T-helper 2 cell (primary cell): Measurements from ENCODE around the gene SELENOO.
"Not testable (repeated sequence)": the region's sequence is repeated elsewhere in the genome, so short reads cannot be mapped to it uniquely, and the experiment has no call there.

ENCODE experiments used
- DNase-seq, 5 experiments: peaks; one replicate each; pipeline versions ENCODE4 v3.0.0 to v3.0.0-alpha.2; 2012 to 2022
- total RNA-seq, 2 donors: gene quantifications; one replicate each; lab custom pipeline; 2026; lab: John Stamatoyannopoulos, UW

The SELENOO gene, protein sequence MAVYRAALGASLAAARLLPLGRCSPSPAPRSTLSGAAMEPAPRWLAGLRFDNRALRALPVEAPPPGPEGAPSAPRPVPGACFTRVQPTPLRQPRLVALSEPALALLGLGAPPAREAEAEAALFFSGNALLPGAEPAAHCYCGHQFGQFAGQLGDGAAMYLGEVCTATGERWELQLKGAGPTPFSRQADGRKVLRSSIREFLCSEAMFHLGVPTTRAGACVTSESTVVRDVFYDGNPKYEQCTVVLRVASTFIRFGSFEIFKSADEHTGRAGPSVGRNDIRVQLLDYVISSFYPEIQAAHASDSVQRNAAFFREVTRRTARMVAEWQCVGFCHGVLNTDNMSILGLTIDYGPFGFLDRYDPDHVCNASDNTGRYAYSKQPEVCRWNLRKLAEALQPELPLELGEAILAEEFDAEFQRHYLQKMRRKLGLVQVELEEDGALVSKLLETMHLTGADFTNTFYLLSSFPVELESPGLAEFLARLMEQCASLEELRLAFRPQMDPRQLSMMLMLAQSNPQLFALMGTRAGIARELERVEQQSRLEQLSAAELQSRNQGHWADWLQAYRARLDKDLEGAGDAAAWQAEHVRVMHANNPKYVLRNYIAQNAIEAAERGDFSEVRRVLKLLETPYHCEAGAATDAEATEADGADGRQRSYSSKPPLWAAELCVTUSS
- 32.2 to 48.9 reads per million in 2 donors for total RNA-seq

DNA sequence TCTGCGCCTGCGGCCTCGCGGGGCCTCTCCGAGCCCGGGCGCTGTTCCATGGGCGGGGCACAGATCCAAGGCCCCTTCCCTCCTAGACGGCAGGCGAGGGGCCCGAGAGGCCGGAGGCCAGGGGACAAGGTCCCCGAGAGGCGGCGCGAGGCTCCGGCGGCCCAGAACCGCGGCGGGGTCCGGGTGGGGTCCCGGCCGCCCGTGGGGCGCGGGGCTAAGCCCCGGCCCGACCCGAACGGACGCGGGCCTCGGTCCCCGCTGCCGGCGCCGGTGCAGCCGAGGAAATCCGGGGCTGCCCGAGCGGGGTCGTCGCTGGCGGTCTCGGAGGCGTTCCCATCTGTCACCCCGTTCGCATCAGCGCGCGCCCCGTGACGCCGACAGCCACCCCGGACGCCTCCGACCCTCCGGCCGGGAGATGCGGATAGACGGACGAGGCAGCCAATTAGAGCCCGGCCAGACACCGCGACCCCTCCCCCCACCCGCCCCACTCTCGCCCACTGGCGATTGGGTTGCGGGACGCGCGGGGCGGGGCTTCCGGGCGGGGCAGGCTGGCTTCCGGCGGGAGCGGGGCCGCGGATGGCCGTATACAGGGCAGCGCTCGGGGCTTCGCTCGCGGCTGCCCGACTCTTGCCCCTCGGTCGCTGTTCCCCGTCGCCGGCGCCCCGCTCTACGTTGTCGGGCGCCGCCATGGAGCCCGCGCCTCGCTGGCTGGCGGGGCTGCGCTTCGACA, at the start of gene SELENOO:
Gene SELENOO, plus strand, starts transcription at position 551 of the 730 bp plus-strand sequence. Its CDS starts 26 bp downstream, at position 577.
- DNase-seq = peak; percentile 83 to 95 (median 85)

DNA sequence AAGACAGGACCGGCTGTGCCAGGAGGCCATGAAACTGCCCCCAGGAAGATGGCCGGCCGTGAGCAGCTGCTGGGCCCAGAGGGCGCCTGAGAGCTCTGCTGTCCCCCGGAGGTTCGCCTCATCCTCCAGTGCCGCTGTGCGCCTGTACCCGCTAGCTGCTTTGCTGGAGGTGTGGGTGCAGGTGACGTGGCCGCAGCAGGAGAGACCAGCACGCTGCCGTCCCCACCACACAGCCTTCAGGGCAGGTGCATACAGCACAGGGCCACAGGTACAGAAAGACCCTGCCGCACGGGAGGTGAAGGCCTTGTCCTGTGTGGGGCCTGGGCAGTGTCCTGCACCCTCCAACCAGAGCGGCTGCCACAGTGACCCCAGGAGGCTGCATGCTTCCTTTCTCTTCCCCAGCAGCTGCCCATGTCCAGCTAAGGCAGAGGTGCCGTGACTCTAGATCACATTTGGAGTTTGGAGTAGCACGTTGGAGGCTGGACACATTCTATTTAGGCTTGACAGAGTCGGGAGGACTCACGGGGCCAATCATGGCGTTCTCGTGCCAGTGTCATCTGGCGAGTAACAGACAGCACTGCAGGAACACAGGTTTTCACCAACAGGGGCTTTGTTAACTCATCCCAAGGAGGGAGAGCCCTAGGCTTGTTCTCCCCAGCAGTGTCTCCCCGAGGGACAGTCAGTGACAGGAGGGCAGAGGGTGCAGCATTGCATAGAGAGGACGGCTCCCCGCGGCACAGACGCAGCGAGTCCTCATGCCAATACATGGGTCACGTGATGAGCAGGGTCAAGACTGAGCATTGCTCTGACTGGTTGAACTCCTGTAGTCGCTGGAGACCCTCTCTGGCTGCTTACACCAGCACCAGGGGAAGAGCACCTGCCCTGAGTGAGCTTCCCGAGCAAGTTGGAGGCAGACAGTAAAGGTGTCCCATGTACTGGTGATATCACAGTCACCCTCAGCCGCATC, 49.0 kb upstream of the SELENOO start:
- DNase-seq = no peak

DNA sequence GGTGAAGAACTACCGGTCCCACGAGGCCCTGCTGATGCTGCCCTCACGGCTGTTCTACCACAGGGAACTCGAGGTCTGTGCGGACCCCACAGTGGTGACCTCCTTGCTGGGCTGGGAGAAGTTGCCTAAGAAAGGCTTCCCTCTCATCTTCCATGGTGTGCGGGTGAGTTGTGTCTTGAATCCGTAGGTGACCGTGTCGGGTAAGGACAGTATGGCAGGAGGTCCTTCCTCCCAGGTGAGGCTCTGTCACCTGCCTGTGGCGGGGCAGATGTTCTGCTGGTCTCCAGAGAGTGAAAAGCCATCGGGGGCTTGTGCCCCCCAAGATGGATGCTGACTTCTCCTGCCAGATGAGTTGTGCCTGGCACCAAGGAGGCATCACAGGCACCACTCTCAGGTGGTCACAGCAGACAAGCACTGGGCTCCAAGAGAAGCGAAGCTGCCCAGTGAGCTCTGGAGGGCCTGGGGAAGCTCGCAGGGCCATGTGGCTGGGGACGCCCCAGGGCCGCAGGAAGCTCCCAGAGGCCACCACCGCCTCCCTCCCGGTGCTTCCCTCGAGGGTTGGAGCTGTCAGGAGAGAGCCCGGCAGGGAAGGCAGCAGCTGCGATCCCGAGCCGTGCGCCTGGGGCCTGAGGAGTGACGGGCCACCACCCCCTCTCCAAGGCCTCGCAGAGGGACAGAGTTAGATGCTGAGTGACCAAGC, 47.6 kb upstream of the SELENOO start:
- no peak for DNase-seq

DNA sequence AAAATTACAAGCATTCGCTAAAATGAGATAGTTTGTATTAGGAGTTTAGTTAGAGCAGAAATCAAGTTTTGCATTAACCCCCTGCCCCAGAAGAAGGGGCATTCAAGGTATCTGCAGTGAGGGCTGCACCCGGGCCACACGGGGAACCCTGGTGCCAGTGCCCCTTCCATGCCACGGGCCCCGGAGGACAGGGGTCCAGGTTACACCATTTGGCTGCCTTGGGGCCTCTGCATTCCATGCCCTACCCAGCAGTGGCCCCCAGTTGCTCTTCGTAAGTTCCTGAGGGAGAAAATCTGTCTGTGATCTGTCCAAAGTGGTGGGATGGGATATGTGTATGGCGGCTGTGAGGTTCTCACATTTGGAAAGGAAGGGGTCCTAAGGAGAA, 47.1 kb upstream of the SELENOO start:
- DNase-seq = no peak

DNA sequence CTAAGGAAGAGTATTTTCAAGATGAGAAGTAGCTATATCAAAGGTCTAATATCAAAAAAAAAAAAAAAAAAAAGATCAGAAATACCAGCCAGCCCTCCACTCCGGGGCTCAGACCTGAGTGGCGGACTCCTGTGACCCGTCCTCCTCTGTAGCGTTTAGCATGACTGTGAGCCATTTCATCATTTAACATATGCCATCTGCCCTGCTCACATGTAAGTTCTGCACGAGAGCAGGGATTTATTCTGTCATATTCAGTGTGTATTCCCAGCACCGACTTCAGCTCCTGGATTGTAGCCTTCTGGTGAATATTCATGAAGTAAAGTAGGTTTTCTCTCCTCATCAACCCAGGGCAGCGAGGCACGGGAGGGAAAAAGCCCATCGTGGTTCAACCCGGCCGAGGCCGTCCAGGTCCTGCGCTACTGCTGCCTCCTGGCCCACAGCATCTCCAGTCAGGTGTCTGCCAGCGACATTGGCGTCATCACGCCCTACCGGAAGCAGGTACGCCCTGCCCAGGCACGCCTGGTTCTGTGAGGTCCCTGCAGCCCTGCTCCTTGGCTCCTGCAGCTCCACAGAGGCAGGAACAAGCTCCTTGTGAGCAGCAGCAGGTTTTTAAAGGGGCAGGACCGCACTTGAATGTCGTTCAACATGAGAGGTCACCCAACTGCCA, 43.0 kb upstream of the SELENOO start:
- DNase-seq = no peak

DNA sequence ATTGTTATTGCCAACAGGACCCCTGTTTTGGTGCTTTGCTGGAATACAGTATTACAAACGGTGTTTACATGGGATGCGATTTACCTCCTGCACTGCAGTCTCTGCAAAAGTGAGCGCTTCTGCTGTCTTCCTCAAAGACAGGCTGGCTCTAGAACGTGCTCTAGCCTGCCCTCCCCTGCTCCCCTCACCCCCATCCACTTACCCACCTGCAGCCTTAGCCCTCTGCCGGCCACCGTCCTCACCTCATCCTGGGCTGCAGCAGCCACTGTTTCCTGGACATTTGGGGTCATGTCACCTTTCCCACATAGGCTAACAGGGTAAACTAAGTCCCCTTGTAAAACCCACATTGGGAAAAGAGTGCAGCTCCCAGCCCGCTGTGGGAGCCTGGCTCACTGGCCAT, 39.9 kb upstream of the SELENOO start:
- no peak for DNase-seq

DNA sequence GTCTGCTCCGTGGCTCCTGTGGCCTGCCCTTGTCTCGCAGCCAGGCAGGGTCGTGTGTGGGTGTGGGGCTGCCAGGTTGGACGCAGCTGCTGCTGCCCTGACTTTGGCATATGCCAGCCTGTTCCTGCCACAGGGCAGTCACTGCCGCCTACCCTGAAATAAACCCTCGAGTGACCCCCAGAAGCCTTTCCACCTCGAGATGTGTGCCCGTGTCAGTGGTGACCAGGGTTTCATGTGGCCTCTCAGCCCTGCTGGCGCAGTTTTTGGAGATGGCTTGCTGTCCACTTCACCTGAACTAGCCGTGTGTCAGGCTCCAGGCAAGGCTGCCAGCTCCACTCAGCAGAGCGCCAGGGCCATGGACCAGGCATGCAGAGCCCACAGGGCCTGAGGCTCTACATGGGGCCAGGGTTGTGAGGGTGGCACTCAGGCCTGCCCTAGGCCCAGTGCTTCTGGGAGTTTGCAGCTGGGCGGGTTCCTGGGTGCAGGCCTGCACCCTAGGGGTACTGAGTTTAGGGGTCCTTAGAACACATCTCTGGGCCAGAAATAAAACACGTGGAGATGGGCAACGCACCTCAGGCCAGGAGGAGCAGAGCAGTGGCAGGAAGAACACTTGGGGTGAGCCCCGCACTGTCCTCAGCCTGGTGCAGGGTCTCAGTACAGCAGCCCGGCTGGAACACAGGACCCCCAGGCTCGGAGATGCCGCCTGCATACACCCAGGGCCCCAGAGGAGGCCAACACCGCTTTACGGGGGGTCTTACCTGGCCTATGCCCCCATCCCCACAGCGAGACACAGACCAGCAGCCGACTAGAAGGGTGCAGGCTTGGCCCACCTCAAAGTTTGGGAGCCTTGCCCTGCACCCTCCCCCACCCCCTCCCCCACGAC, 39.1 kb upstream of the SELENOO start:
- DNase-seq = no peak

DNA sequence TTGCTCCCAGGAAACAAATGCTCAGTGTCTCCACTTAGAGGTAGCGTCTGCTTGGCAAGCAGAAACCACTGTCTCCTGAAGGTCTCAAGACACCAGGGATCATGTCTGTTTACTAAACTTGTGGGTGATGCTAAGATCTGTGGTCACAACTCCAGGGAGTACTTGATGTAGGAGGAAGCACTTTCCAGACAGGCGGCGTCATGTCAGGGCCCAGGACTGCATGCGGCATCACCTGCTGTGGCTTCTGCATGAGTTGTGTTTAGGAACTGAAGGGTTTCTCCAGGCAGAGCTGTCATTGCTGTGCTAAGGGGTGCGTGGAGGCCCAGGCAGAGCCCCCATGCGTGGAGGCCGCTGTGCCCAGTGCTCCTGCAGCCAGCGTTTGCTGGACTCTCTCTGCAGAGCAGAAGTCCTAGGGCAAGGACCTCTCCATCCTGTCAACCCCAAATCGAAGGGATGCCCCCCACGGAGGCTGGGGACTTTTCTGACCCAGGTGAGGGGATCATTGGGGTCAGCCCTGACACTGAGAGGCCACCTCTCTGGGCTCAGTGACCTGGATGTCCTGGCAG, 38.3 kb upstream of the SELENOO start:
- no peak for DNase-seq

DNA sequence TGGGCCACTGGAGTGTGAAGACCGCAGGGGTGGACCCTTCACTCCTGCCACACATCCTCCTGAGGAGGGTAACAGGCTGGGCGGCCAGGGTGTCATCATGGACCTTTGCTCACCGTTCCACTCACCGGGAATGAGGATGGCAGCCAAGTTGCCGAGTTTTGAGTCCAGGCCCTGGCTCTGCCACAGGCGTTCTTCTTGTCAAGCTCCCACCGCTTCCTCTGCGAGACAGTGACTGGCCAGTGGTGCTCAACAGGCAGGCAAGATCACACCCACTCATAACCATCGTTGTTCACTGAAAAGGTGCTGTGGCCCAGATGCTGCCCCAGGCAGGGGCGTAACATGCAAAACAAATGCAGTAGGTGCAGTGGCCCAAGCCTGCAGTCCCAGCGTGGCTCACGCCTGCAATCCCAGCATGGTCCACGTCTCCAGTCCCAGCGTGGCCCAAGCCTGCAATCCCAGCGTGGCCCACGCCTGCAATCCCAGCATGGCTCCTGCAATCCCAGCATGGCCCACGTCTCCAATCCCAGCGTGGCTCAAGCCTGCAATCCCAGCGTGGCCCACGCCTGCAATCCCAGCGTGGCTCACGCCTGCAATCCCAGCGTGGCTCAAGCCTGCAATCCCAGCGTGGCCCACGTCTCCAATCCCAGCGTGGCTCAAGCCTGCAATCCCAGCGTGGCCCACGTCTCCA, 35.2 kb upstream of the SELENOO start:
- no peak for DNase-seq

DNA sequence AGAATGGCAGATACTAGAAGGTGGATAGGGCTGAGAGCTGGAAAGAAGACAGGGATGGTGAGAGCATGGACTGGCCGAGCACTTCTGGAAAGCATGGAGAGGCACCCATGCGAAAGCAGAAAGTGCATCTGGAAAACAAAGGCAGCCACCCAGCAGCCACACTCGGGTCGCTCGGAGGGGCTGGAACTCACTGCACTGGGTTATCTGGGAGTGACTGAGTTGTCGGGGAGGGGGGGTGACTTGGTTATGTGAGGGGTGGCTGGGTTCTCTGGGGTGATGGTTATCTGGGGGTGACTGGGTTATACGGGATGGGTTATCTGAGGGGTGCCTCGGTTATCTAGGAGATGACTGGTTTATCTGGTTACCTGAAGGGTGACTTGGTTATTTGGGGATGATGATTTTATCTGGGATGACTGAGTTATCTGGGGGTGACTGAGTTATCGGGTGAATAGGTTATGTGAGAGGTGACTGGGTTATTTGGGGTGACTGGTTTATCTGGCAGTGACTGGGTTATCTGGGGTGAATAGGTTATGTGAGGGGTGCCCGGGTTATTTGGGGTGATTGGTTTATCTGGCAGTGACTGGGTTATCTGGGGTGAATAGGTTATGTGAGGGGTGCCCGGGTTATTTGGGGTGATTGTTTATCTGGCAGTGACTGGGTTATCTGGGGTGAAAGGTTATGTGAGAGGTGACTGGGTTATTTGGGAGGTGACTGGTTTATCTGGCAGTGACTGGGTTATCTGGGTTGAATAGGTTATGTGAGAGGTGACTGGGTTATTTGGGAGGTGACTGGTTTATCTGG, 32.9 kb upstream of the SELENOO start:
- DNase-seq = no peak

DNA sequence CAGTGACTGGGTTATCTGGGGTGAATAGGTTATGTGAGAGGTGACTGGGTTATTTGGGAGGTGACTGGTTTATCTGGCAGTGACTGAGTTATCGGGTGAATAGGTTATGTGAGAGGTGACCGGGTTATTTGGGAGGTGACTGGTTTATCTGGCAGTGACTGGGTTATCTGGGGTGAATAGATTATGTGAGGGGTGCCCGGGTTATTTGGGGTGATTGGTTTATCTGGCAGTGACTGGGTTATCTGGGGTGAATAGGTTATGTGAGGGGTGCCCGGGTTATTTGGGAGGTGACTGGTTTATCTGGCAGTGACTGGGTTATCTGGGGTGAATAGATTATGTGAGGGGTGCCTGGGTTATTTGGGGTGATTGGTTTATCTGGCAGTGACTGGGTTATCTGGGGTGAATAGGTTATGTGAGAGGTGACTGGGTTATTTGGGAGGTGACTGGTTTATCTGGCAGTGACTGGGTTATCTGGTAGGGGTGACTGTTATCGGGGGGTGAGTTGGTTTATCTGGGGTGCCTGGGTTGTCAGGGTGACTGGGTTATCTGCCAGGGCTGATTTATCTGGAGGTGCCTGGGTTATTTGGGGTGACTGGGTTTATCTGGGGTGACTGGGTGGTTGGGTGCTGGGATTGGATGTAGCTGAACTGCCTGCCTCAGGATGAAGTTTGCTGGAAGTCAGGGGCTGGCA, 32.2 kb upstream of the SELENOO start:
- not testable (repeated sequence) for DNase-seq

DNA sequence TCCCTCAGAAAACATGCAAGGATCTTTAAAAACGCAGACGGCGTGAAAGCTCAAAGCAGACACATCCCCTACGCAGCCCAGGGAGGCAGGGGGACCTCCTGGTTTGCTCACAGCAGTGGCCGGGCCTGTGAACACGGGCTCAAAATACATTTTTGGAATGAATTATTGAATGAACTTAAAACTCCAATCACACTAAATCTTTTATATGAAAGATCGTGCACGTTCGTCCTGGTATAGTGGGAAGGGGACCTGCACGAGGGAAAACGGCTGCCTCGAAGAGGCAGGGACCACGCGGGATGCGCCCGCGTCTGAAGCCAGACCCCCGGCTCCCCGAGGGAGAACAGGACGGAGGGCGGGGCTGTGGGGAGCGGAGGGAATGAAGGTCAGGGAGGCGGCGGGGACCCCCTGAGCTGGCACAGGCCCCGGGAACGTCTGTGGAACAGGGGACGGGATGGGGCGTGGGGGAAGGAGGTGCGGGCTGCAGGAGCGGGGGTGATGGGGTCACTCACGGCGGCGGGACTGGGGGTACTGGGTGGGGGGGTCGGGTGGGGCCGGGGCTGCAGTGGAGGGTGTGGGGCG, 31.5 kb upstream of the SELENOO start:
- DNase-seq = no peak

DNA sequence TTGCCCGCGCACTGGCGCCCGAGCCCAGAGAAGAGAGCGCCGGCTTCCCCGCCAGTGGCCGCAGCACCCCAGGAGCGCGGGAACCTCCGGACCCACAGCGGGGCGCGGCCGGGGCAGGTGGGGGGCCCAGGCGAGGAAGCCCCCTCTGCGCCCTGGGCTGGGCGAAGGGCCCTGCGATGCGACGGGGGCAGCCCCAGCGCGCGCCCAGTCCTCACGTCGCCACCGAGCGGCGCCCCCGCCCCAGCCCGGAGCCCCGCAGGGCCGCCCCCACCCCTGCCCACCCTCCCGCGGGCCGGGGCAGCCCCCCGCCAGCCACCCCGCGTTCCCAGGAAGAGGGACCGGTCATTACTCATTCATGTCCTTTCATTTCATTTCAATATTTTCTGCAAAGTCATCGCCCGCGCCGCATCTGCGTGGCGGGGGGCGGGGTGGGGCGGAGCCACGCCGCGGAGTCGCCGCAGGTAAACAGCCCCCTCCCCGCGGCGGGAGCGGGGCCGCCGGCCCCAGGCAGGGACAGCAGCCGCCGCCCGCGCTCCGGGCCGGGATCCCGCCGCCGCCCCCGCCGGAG, 31.0 kb upstream of the SELENOO start:
- peak in 2 of 5 experiments; percentile 50 to 78 for DNase-seq

DNA sequence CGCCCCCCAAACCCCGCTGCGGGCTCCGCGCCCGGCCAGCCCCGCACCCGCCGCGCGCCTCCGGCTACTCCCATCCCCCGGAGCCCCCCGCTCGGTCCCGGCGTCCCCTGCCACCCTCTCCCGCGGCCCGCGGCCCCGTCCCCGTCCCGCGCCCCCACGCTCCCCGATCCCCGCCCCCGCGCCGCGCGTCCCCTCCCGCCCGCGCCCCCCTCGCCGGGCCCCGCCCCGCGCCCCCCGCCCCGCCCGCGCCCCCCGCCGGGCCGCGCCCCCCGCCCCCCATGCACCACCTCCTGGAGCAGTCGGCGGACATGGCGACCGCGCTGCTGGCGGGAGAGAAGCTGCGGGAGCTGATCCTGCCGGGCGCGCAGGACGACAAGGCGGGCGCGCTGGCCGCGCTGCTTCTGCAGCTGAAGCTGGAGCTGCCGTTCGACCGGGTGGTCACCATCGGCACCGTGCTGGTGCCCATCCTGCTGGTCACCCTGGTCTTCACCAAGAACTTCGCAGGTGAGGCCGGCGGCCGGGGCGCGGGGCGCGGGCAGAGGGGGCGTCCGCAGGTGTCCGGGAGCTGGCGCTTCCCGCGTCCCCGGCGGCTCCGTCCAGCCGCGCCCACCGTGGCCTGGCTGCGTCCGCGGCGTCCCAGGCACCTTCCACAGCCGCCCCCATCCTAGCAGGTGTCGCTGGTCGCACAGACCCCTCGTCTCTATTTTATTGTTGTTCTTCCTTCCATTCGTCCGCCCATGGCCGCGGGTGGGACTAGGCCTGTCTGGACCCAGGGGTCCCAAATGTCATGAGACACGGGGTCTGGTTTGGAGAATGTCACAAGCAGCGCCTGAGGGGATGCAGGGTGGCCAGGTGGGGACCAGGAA, 30.1 kb upstream of the SELENOO start, which contains the start of gene PANX2:
Gene PANX2, plus strand, starts transcription at position 279 of the 866 bp plus-strand sequence. Its CDS starts 0 bp downstream, at position 279.
- DNase-seq = no peak

DNA sequence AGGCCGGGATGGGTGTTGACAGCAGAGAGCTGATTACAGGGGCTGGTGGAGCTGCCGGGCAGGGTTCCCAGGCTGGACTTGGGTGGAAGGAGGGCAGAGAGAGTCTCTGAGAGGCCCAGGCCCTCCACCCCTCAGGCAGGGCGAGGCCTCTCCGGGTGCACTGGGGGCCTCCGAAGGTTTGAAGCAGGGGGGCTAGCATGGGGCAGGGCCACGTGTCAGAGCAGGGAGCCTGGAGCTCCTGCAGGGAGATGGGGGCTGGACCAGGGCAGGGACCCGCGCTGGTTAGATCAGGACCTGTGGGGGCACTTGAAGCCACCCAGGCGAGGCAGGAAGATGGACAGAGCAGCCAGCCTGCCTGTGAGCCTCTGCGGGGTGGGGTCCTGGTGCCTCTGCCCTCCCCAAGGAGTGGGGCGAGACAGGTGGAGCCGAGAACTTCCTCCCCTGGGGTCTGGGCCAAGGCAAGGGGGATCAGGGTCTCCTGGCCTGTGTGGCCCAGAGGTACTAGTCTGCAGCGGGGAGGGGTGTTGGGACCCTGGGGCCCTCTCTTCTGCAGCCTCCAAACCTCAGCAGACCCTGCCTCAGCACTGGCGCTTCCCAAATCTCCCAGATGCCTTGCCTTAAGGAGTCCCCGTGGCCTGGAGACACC, 29.4 kb upstream of the SELENOO start:
- DNase-seq = no peak
